NCI-H1930 (cell line): Measurements from ENCODE around the gene PPP3CA.

Experiments
- DNase-seq, 2 experiments: peaks; one replicate each; lab custom pipeline; 2025; lab: John Stamatoyannopoulos, UW

Gene PPP3CA

DNA sequence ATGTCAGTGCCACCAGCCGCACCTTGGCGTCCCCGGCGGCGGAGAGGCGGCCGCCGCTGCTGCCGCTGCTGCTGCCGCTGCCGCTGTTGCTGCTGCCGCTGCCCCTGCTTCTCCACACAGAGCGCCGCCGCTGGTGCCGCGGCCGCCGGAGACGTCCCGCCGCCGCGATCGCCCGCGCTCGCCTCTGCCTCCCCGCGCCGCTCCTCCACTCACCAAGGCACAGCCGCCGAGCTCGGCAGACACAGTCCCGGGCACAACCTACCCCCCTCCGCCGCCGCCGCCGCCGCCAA, at the start of gene PPP3CA:
Gene PPP3CA (minus strand): TSS at position 260 of the 290 bp plus-strand sequence.
- DNase-seq, result no peak

DNA sequence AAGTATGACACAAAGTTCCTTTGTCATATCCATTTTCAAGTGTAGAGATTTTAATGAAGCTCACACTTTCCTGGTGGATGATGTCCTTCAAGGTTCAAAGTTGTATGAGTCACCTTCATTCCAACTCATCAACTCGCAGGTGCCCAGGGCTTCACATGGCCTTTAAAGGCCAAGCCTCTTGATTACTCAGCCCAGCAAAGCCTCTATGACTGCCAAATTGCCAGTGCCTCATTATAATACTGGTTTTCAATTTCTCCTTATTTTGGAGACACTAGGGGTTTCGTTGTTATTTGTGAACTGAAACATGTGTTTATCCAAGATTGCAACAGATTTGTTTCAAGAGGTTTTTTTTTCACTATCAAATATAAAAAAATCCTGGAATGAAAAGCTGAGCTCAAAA, 45.9 kb upstream of the PPP3CA start:
- no peak for DNase-seq

DNA sequence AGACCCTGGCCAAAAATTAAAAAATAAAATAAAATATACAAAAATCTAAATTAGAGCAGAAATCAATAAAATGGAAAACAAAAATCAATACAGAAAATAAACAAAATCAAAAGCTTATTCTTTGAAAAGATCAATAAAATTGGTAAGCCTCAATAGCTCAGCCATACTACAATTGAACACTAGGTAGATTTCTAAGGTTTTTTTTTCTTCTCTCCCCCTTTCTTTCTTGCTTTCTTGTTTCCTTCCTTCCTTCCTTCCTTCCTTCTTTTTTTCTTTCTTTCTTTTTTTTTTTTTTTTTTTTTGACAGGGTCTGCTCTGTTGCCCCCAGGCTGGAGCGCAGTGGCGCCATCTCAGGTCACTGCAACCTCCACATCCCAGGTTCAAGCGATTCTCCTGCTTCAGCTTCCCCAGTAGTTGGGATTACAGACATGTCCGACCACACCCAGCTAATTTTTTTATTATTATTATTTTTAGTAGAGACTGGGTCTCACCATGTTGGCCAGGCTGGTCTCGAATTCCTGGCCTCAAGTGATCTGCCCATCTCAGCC, 23.4 kb upstream of the PPP3CA start:
- DNase-seq, result no peak

DNA sequence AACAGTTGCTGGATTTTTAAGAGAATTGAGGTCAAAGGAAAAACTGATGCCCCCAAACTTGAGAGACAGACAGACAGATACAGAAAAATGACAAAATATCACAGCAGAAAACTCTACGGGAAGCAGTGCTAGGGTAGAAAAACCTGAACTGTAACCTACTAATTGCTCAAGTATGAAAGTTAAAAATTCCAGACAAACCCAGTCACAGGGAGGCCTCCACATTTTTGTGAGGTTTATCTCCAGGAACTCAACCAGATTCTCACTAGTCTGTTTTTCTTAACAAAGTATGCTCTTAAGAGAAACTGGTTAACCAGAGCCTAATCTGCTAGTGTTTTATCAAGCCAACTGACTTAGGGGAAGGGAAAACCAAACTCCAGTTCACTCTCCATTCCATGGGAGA, 19.9 kb upstream of the PPP3CA start:
- DNase-seq, result no peak

DNA sequence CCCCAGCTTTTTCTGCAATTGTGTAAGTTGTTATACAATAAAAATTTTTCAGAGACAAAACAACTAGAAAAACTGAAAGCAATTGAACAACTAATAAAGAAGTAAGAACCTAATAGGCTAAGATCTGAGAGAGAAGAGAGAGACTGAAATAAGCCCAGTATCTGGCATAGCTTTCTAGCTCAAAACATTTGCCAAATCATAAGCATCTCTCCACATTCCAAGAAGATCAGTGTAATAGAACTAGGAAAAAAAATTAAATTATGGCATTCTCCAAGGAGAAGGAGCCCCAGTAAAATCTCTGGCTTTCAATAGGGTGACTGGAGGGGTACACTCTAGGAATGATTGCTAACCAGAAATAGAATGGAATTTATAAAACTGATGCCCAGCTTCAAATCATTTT, 19.0 kb upstream of the PPP3CA start:
- DNase-seq, result no peak

DNA sequence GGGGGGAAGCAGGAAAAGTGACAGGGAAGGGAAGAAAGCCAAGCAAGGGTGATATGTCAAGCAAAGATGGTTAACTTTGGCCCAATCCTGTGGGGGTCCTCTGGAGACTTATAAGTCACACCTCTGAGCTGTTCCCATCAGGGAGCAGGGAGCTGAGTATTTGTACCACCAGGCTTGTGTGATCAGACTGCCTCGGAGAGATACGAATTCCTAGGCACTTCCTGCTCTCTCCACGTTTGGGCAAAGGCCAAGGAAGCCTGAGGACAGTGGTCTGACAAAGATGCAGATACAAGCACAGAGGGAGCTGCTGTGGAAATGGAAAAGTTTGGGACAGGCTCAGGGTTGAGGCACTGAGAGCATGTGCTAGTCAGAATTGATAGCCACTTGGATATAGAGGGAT, 10.4 kb upstream of the PPP3CA start:
- no peak for DNase-seq

DNA sequence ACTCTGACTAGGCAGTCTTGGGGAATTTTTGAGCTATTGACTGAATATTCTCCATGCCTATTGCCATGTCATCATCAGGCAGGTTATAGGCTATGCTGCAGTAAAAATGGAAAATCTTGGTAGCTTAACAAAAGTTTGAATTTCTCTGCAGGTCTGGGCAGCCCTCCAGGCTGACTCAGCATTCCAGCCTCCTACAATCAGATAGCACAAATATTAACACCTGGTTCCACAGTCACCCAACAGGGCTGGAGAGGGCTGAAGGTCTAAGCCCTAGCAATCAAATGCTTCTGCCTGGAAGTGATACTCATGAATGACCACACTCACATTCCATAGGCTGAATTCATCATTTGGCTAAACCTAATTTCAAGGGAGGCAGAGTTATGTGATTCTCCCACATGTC, 9.6 kb upstream of the PPP3CA start:
- no peak for DNase-seq

DNA sequence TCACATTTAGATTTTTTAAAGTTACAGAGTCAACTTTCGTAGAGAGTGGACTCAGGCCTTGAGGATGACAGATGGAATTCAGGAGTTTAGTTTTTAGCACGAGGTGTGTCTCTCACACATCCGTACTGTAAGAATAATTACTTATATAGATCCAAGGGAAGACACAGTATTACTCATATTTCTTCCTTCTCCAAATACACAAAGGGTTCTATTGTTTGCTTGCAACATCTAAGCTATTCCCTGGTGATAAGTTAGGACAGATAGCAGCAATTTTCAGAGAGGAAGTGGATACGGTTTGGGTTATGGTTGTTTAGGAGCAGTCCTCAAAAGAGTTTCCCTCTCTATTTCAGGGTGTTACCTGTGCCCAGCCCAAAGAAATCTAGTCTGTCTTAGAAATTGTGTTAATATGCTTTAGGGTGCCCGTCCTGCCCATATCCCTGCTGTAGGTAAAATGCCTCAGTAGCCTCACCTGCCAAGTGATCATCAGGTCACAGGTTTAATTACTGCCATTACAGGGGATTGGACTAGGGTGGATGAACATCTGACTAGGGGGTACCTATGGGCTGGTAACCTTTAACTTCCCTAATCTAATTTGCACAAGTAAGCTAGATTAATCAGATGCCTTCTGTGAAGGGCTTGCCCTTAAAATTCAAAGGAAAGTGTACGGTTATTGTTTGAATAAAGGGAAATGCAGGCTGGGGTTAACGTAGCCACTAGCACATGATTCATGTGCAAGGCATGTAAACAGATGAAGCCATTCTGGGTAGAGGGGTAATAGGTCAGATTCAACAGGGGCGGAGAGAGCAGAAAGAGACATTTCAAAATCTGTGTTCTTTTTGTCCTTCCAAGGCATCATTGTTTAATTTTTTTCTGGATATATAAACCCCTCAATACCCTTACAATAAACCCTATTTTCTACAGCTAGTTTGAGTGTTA, 8.7 kb upstream of the PPP3CA start:
- no peak for DNase-seq

DNA sequence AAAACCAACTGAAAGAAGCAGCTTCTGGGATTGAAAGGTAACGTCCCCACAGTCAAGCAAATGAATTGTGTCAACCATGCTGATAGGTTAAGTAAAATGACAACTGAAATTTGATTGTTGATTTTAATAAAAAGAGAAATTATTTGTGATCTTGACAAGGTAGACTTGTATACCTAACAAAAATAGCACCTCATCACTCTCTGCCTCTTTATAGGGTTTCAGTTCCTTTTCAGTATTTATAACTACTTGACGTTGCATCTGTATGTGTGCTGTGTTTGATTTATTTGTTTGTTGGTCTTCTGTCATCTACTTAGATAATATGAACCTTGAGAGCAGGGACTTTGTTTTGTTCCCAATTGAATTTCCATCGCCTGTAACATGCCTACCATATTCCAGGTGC, 7.9 kb upstream of the PPP3CA start:
- no peak for DNase-seq

DNA sequence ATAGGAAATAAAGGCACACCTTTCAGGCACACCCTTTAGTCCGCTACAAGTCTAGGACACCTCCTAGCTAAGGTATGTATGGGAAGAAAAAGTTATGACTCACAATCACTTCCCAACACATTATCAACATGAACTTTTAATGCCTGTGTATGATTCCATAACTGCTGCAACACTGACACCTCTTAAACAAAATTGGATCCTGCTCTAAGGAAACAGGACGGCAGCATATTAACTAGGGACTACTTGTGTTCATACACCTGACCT, 2.4 kb upstream of the PPP3CA start:
- no peak for DNase-seq

DNA sequence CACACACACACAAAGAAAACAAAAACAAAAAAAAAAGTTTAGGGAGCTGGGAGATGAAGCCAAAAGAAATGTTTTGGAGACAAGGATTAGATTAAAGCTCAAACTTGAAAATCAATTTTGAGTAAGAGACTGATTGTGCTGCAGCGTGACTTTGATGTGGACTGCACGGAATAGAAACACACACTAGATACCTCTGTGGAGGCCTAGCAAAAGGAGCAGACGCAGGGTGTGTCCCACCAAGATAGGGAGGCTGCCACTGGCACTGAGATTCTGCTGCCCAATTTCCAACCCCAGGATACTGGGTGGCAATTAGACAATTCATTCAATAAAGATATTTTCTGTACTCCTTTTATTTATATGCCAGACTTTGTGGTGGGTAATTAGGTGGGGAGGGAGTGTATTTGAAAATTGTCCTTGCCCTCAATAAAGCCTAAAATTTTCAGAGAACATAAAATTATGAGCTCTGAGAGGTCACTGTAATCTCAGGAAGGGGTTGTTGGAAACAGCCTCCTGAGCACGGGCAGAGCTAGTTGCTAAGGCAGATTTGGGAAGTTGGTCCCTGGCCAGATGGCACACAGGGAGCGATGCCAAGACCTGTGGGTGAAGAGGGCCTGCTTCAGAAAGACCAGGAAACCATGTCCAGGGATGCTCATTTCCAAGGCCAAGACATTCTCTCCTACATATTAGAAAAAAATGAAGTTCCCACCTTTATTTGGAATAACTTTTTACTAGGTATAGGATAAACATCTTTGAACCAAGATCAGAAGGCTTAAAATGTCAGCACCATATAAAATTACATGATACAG, 1.9 kb upstream of the PPP3CA start:
- no peak for DNase-seq

DNA sequence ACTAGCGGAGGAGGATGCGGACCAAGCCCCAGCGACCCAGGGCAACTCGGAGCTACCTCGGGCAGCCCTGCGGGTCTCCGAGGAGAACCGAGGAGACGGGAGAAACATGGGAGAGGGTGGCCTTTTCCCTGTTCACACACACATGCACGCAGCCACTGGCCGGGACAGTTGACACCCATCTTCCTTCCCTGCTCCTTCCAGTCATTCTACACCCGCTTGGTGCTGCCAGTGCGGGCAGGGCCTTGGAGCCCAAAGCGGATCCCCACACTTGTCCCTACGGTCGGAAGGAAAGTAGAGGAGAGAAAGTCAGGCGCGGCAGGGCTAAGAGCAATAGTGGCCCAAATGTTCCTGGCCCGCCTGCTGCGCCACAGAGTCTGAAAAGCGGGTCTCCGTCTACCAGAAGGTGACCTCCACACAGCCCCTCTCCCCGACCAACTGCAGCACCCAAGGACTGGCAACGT, 1.1 kb upstream of the PPP3CA start:
- DNase-seq, result no peak

DNA sequence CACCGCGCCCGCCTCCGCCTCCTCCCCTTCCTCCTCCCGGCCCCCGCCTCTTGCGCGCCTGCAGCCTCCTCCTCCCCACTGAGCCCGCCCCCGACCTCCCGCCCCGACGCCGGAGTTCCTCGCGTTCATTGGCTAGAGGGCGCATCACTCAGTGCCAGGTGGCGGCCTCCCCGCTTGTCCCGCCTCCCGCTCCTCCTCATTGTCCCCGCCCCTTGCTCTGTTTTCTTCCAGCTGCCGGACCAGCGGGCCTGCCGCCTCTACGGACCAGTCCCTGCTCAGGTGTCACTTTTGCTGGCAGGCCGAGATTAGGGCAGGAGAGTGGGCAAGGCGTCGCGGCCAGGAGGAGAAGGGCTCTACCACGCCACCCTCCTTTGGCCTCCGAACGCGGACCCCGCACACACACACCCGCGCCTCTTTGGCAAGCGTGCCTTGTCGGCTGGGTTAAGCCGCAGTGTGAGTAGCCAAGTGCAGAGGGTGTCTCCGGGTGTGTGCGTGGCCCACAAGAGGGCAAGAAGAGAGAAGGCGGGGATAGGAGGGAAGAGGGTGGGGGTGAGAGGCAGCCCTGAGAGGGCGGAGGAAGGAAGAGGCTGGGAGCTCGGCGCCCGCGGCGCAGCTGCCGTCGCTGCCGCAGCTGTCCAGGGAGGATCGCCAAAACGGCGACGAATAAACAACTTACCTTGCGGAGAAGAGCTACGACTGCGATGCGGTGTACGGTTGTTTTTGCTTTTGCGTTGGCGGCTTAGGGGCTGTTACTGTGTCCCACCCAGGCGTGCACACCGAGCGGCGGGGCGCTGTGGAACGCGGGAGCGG, 436 bp upstream of the PPP3CA start:
- peak; percentile 86 to 92 for DNase-seq

DNA sequence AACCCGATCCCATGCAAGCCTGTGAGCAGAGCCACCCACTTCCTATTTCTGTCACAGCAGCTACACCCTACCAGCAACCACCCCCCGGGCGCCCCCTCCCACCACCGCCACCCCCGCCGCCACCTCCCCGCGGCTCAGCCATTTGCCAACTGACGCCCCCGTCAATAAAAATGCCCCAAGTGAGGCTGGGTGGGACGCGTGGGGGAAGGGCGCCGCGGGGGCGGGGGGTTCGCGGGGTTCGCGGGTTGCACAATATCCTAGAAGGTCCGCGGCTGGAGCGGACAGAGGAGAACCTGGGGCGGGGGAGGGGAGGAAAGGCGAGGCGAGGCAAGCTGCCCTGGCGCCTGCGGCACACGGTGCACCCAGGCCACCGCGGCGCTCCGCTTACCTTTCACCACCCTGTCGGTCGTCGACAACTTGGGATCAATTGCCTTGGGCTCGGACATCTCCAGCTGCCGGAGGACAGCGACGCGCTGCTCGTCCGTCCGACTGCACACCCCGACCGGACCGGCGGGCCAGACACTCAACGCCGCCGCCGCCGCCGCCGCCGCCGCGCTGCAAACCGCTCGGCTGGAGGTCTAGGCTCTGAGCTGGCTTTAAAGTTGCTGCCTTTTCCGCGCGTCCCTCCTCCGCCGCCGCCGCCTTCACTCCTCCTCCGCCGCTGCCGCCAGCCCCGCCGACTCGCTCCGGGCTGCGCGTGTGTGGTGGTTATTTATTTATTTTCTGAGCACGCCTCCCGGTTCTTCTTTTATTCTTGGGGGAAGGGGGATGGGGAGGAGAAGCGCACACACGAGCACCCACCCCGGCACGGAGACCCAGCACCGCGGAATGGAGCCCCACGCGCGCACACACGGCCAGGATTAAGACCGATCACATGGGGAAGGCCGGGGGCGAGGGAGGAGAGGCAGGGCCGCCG, 717 bp downstream of the PPP3CA start:
- peak in 1 of 2 experiments; percentile 19 for DNase-seq

DNA sequence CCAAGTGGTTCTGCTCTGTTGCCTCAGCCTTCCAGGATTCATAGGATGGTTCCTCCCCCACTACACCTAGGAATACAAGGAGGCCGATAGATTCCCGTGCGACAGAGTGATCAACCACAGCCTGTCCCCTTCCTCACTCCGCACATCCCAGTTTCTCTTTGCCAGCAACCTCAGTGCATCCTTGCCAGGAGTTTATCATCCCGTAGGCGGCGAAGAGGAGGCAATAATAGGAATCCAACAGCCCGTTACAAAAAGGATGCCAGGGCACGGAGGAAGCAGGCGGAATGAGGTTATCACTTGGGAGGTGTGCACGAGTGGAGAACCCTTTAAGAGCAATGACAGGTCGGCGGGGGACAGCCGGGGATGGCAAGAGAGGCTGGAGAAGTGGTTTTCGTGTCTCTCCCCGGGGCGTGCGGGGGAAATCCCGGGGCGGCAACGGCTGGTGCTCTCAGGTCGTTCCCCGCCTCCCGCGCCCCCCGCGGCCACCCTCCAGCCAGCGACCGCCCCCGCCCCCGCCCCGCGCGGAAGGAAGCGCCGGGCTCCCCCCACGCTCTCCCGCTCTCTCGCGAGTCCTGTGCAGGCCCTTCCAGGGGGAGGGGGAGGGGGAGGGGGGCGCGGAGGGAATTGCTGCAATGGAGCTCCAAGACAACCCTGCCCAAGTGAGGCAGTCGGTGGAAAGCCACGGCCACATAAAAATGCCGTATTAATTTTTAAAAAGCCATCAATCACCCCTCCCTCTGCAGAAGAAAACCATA, 1.6 kb downstream of the PPP3CA start:
- DNase-seq, result peak in 1 of 2 experiments; percentile 31

DNA sequence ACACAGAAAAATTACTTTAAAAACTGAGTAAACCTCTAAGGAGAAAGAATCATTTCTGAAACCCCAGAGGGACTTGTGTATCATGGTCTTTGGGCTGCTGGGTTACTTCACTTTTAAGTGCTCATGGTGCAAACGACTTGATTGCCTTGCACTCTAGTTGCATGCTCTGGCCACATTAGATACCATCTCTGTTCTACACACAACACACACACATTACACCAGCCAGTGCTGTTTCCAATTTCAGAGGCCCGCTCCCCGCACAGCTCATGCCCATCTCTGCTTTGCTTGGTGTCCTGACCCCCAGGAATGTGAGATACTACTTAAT, 2.1 kb downstream of the PPP3CA start:
- DNase-seq, result no peak

DNA sequence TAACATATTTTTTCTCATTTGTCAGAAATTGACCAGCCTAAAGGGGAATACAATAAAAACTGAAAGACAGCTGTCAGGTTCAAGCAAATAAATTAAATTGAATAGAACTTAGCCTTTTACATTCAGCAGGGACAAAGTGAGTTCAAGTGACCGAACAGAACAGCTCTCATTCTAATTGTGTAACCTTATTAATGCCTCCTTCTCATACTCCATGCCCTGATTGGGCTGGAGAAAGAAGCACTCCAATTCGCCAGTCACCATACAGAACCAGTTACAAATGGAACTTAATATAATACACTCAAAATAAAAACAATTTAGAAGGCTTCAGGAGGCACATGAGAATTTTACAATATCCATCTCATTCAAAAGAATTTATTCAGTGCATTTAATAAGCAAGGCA, 8.0 kb downstream of the PPP3CA start:
- no peak for DNase-seq

DNA sequence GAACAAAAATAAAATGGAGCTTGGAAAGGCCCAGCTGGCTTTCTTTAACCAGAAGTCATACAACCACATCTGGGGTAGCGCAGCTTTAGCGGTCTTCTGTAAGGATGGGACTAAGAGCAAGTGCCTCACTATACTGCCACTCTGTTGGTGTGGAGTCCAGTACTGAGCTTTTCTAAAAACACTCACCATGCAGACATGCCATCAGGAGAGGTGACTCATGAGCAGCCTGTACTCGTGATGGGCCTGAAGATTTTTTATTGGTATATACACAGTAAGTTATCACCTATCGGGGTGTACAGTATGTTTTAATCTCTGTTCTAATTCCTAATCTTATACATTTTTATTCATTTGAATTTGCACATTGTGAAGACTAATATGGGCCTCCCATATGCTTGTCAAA, 9.6 kb downstream of the PPP3CA start:
- no peak for DNase-seq

DNA sequence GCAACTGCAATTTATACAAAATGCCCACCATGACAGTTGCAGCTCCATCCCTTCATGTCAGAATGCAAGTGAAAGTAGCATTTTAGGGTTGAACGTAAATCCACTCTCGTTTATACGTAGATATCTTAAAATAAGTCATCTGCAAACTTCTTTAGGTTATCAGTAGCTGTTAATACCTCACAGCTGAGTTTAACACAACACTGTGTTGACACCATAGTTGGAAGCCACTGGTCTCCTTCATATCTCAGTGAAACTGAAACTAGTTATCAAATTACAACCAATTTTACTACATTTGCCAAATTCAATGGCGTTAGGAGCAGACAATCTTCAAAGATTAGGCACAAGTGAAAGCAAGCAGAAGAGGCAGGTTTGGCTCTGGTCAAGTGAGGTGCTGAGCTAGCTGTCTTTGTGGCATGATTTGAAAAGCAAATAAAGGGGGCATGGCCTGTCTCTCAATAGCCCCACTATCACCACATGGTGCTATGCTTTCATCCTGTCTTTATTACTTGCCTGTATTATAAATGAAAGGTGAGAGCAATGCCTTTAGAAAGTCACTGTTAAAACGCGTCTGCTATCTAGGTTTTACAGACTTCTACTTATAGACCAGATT, 12.3 kb downstream of the PPP3CA start:
- DNase-seq, result no peak

DNA sequence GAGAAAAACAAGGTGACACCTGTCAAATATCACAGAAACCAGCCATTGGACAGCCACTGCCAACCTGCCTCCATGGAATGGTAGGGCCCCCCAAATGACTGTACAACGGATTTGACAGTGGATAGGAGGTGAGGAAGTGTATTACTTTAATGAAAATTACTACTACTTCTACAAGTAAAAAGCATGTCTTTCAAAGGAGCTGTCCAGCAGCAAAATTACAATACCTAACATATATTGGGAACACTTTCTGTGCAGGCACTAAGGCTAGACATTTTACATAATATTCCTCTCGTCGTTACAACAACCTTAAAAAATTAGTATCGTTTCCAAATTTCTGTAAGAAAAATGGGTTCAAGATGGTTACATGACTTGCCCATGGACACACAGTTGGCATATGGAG, 14.9 kb downstream of the PPP3CA start:
- no peak for DNase-seq
